ENCODE measurements around the gene ANKMY2.
"Not testable (repeated sequence)": the region's sequence is repeated elsewhere in the genome, so short reads cannot be mapped to it uniquely, and the experiment has no call there.

Gene ANKMY2

GRCh38 chr7:16616542-16616941 lies 29.0 kb downstream of the ANKMY2 start:
- DNase-seq, result no peak

- no peak for DNase-seq
Observed at GRCh38 chr7:16616122-16616521, 29.4 kb downstream of the ANKMY2 start.

GRCh38 chr7:16615228-16615627 lies 30.3 kb downstream of the ANKMY2 start:
- DNase-seq, result no peak

GRCh38 chr7:16611711-16612110 lies 33.8 kb downstream of the ANKMY2 start:
- no peak for DNase-seq

DNA sequence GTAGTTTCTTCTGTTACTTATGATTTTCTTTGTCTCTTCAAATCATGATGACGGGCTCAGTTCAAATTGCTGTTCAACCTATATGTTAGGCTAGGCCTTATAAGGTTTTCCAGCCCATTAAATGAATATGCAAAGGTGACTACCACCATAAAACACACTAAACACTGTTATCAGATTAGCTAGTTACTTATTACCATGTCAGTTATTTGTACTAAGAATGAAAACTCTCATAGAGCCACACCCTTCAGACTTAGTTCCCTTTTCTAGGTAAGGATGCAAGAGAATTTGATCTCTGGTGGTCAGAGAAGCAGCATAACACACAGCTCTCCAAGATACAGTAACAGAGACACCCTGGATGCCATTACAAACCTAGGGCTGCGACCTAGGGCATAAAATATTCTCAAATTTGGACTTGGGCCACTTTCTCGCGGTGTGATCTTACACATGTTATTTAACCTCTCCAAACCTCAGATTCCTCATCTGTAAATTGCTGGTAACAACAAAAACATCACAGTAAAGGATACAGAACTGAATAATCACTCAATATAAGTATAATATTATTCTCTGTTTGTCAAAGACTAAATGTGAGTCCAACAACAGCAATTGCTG lies 35.6 kb downstream of the ANKMY2 start:
- peak; percentile 56 for DNase-seq

DNA sequence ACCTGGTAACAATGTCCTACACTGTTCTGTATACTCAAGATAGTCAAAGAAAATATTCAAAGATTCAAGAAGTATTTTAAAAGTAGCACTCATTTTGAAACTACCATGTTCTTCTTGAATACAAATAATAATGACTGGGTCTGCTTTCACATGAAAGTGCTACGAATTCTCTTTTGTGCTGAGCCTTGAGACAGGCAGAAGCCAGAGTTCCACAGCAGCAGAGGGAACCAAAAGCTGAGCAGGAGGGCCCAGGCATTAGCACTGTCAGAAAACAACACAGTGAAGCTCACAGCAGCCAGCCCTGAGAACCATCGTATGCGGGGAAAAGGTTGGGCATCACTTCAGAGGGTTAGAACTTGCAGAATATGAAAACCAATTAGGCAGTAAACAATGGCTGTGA lies 38.9 kb downstream of the ANKMY2 start:
- no peak for DNase-seq

DNA sequence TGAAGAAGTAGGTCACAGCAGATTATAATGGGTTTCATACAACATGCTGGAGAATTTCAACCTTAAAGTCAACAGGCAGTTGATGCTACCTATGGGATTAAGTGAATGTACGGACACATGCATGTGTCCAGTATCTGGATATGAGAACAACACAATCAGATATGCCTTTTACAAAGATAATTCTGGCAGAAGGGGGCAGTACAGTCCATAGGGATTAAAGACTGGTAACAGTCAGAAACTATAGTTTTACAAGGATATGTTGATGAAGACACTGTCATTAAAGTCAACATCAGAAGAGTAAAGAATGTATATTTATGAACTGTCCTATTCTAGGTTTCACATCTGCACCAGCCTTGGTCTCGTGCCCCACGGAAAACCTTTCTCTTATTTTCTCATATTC lies 41.5 kb downstream of the ANKMY2 start:
- peak; percentile 6 for DNase-seq

GRCh38 chr7:16603633-16604032 lies 41.9 kb downstream of the ANKMY2 start:
- DNase-seq, result no peak

DNA sequence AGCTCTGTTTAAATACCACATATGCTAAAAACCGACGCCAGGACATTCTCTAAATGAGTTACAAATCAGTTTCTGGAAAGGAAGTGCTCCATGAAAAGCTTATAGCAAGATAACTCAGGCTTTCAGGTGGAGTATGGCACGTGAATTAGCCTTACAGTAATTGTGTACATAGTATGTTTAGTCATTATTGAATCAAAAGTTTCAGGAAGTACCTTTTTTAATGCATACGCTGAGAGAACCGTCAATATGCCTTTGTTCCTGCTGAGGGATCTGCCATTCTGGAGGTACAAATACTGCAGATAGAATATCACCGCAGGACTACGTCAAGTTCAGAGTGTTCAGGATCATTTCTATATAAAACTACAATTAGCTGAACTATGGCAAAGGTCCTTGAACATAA lies 45.7 kb downstream of the ANKMY2 start:
- no peak for DNase-seq

GRCh38 chr7:16598015-16598414 lies 47.5 kb downstream of the ANKMY2 start:
- no peak for DNase-seq

DNA sequence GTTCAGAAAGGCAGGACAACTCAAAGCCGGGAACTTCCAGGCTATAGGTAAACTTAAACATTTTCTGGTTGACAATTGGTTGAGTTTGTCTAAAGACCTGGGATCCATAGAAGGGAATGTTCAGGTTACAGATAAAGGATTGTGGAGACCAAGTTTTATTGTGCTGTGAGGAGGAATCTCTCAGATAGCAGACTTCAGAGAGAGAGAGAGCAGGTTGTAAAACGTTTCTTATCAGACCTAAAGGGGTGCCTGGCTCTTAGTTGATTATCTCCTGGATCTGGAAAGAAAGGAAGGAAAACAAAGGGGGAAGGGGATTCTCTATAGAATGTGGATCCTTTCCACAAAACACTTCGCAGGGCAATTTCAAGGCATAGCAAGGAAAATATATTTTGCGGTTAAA lies 50.0 kb downstream of the ANKMY2 start:
- DNase-seq, result not testable (repeated sequence)

DNA sequence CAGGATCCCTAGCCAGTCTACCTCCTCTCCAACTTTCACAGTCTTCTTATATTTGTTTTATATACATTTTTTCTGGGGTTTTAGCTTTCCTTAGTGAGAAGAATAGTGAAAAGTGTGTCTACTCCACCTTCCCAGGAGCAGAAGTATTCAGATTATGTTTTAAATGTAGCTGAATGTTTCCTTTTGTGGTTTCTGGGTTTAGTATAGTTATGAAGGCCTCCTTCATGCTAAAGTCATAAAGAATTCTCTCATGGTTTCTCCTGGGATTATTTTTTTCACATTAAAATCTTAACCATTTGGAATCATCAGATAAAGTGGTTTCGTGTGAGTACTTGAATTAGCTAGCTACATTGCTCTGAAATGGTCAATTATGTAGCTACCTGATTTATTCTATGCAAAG lies 50.9 kb downstream of the ANKMY2 start:
- no peak for DNase-seq

DNA sequence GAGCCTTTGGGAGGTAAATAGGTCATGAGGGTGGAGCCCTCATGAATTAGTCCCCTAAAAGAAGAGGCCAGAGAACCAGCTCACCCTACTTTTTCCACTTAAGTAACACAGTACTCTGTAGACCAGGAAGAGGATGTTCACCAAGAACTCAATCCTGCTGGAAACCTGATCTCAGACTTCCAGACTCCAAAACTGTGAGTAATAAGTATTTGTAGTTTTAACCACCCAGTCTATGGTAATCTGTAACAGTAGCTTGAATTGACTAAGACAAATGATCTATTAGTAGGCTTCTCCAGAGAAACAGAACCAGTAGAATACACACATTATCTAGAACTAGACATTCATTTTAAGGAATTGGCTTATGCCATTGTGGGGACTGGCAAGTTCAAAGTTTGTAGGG lies 51.5 kb downstream of the ANKMY2 start:
- DNase-seq, result no peak

- no peak for DNase-seq
Observed at GRCh38 chr7:16592395-16592794, 53.2 kb downstream of the ANKMY2 start.

GRCh38 chr7:16590424-16590823 lies 55.1 kb downstream of the ANKMY2 start:
- no peak for DNase-seq

GRCh38 chr7:16589881-16590280 lies 55.7 kb downstream of the ANKMY2 start:
- DNase-seq, result no peak

GRCh38 chr7:16587790-16588189 lies 57.8 kb downstream of the ANKMY2 start:
- no peak for DNase-seq

- no peak for DNase-seq
Observed at GRCh38 chr7:16587129-16587528, 58.4 kb downstream of the ANKMY2 start.

GRCh38 chr7:16586081-16586874 lies 59.3 kb downstream of the ANKMY2 start:
- DNase-seq, result no peak

DNA sequence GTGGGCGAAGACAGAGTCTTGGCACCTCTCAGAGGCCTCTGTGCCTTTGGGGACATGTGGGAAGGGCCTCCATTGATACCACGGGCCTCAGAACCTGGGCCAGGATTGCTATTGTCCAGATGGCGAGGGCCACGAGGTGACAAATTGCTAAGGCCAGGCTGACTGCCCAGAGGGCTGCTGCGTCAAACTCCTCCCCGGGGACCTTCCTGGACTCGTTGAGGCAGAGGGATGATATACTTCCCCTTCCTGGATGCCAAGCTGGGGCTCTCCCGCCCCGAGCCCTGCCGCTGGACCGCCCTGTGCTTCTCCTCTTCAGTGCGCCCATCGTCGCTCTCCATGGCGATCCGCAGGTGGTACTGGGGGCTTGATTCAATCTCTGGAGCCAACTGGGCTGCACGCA lies 60.0 kb downstream of the ANKMY2 start:
- DNase-seq, result no peak

DNA sequence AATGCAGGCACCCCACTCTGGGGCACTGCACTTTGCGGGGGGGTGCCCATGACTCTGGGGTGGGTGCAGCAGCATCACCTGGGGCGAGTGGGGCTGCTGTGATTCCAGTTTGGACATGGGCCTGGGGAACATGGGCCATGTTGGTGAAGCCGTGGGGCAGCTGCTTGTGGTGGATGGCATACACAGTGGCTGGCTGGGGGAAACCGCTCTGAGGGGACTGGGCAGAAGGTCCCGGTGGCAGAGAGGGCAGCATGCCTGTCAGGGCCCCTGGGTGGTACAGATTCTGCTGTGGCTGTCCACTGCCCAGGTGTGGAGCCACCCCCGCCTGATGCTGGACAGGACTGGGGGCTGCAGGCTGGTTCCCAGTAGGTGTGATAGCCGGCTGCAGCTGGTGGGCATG lies 61.7 kb downstream of the ANKMY2 start:
- DNase-seq, result no peak

GRCh38 chr7:16581286-16581685 lies 64.3 kb downstream of the ANKMY2 start:
- peak; percentile 50 for DNase-seq

DNA sequence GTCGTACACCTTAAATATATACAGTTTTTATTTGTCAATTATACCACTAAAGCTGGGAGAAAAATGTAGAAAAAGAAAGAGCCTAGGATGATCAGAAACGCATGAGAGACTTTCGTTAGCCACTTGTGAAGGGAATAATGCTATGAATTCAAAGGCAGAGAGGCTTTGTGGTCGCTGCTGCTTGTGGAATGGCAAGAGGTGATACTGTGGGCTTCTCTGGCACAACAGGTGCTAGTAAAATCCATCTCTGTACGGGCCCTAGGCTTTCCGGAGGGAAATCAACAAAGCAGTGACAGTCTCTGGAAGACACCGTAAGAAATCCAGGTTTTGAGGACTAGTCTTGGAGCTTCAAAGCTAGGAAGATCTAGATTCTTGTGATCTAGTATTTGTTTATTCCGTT lies 66.3 kb downstream of the ANKMY2 start:
- DNase-seq, result no peak

GRCh38 chr7:16571941-16572340 lies 73.6 kb downstream of the ANKMY2 start:
- no peak for DNase-seq

DNA sequence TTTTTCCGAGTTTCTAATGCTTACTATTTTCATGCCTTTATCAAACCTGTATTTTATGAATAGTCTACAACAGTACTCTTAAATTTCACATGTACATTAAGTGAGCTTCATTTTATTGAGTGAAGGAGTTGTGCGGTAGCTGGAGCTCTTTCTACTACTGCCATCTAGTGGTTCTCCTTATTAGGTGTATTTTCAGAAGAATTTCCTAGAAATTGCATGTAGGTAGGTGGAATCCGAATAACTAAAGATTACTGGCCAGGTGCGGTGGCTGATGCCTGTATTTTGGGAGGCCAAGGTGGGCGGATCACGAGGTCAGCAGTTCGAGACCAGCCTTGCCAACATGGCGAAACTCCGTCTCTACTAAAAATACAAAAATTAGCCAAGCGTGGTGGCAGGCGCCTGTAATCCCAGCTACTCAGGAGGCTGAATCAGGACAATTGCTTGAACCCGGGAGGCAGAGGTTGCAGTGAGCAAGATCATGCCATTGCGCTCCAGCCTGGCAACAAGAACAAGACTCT lies 80.6 kb downstream of the ANKMY2 start:
- peak; percentile 78 for DNase-seq

Data from OCI-M1 (cell line).